C4-2B (cell line): ENCODE results near the gene MGME1.

Experiments
- H3K27ac ChIP-seq: fragments of 450-650 bp; 2 replicates; pipeline ENCODE4 v1.5.1; 2017
- ZFX ChIP-seq: fragments of 450-650 bp; IDR thresholded peaks from 2 replicates; pipeline ENCODE4 v1.6.1; 2017
- TF ChIP-seq, protein P1 (sequence below): fragments of 450-650 bp; conservative IDR thresholded peaks from 2 replicates; pipeline ENCODE4 v1.5.1; 2017; ENCODE audit warnings: mild to moderate bottlenecking

MGME1 gene

GRCh38 chr20:17941087-17941825 lies 27.6 kb upstream of the MGME1 start:
- no peak overlapping the region for H3K27ac ChIP-seq

GRCh38 chr20:17941826-17942196 lies 27.0 kb upstream of the MGME1 start:
- no peak for TF ChIP-seq ZFX
- TF ChIP-seq, protein P1, sequence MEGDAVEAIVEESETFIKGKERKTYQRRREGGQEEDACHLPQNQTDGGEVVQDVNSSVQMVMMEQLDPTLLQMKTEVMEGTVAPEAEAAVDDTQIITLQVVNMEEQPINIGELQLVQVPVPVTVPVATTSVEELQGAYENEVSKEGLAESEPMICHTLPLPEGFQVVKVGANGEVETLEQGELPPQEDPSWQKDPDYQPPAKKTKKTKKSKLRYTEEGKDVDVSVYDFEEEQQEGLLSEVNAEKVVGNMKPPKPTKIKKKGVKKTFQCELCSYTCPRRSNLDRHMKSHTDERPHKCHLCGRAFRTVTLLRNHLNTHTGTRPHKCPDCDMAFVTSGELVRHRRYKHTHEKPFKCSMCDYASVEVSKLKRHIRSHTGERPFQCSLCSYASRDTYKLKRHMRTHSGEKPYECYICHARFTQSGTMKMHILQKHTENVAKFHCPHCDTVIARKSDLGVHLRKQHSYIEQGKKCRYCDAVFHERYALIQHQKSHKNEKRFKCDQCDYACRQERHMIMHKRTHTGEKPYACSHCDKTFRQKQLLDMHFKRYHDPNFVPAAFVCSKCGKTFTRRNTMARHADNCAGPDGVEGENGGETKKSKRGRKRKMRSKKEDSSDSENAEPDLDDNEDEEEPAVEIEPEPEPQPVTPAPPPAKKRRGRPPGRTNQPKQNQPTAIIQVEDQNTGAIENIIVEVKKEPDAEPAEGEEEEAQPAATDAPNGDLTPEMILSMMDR, result no peak
- H3K27ac ChIP-seq, result no peak overlapping the region

More at GRCh38 chr20:17941087-17941825, 27.6 kb upstream of the MGME1 start:
- TF ChIP-seq ZFX, result no peak
- TF ChIP-seq, protein P1, result no peak

DNA sequence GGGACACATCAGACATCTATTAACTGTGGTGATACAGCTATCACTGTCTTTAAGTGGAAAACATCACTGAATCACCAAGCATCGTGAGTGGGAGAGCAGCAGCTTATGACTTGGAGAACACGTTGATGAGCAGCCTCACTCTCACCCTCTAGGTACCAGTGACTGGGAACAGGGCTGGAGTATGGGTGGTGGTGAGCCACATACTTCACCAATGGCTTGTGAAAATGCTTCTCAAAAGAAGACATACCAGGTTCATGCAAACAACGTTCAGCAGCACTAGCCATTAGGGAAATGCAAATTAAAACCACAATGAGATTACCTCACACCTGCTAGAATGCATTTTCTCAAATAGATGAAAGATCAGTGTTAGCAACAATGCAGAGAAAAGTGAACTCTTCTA lies 25.5 kb upstream of the MGME1 start:
- TF ChIP-seq ZFX, result no peak
- TF ChIP-seq, protein P1, result no peak
- no peak overlapping the region for H3K27ac ChIP-seq

DNA sequence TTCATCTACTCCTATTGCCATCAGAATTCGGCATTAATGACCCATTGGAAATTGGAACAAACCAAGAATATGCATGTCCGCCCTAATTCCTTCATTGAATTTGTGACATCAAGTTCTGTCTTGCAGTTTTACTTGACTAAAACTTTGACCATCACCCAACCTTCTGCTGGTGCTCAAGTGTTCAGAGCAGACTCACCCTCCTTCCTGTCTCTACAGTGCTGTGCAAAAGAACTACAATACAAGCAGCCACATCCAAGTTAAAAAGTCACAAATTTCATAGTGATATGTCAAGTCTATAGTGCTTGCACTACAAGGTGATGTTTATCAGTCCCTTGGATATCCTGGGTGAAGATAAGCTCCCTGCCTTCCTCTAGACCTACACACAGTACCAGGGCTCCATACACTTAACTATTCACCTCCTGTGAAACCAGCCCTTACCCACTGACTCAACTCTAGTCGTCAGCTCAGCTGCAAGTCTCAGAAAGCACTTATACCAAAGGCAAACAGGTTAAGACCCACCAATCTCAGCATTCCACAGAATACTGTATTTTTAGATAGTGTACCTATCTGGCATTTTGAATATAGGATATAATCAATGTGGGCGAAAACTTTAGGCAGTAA lies 23.9 kb upstream of the MGME1 start:
- no peak overlapping the region for H3K27ac ChIP-seq
- TF ChIP-seq ZFX, result no peak
- TF ChIP-seq, protein P1, result no peak

DNA sequence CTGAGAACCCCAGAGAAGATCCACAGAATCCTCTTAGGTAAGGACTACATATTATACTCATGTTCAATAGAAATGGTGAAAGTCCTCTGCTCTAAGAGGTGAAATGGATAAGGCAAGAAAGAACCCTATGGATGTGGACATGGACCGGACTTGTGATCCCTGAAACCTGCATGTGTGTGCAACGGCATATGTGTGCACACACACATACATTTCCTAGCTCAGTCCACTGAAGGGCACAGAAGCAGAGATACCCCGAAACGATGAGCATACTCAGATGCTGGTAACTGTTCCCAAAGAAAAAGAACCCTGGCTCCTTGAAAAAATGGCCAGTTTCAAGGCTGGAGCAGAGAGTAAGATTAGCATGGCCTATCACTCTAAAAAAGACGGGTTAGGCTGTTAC lies 22.8 kb upstream of the MGME1 start:
- no peak for TF ChIP-seq ZFX
- TF ChIP-seq, protein P1, result no peak
- no peak overlapping the region for H3K27ac ChIP-seq

GRCh38 chr20:17946572-17947473 lies 22.0 kb upstream of the MGME1 start:
- H3K27ac ChIP-seq, result no peak overlapping the region
- TF ChIP-seq ZFX, result no peak
- TF ChIP-seq, protein P1, result no peak

GRCh38 chr20:17947474-17947815 lies 21.4 kb upstream of the MGME1 start:
- TF ChIP-seq, protein P1, result no peak
- no peak for TF ChIP-seq ZFX
- no peak overlapping the region for H3K27ac ChIP-seq
